Measurements from ENCODE around the gene GSTP1. TPM values are rescaled to one million over a fixed set of nuclear protein-coding genes. Genes with fewer than 3 reads are reported as not detected.
A peak's percentile ranks its signal among the peaks of the same experiment; 100 is the strongest.
"Not testable (repeated sequence)": the region's sequence is repeated elsewhere in the genome, so short reads cannot be mapped to it uniquely, and the experiment has no call there.

The GSTP1 gene
- 100 to 1,000 TPM; 195 to 198 TPM for total RNA-seq

DNA sequence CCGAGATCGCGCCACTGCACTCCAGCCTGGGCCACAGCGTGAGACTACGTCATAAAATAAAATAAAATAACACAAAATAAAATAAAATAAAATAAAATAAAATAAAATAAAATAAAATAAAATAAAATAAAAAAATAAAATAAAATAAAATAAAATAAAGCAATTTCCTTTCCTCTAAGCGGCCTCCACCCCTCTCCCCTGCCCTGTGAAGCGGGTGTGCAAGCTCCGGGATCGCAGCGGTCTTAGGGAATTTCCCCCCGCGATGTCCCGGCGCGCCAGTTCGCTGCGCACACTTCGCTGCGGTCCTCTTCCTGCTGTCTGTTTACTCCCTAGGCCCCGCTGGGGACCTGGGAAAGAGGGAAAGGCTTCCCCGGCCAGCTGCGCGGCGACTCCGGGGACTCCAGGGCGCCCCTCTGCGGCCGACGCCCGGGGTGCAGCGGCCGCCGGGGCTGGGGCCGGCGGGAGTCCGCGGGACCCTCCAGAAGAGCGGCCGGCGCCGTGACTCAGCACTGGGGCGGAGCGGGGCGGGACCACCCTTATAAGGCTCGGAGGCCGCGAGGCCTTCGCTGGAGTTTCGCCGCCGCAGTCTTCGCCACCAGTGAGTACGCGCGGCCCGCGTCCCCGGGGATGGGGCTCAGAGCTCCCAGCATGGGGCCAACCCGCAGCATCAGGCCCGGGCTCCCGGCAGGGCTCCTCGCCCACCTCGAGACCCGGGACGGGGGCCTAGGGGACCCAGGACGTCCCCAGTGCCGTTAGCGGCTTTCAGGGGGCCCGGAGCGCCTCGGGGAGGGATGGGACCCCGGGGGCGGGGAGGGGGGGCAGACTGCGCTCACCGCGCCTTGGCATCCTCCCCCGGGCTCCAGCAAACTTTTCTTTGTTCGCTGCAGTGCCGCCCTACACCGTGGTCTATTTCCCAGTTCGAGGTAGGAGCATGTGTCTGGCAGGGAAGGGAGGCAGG, at the start of gene GSTP1:
Gene GSTP1, plus strand, starts transcription at position 566 of the 958 bp plus-strand sequence. Its CDS starts 32 bp downstream, at position 598.
- ChIA-PET CTCF (interaction anchor here (0.7 to 1.4 kb wide), 6 partner anchors 9 to 232 kb away, joined by 3 to 5 read pairs (median 4); no protein-coding TSS in a partner anchor), POLR2A (interaction anchor here (0.8 to 1.7 kb wide), 6 partner anchors 24 to 231 kb away, joined by 3 to 7 read pairs (median 3); partner anchors contain the start of gene ACY3)
- Mint-ChIP-seq H3K4me3 (peak within 1 kb of the TSS; percentile 91), H3K36me3 (ENCODE audit: low read depth) (peaks cover 29% of the 10 kb centered on the region), H3K27ac (peak within 1 kb of the TSS; percentile 65), H3K27me3 (peaks cover 24% of the 10 kb centered on the region), H3K4me1 (peaks cover 50% of the 10 kb centered on the region), H3K9me3 (no peaks in the 10 kb centered on the region)
- peak; percentile 77 for DNase-seq

DNA sequence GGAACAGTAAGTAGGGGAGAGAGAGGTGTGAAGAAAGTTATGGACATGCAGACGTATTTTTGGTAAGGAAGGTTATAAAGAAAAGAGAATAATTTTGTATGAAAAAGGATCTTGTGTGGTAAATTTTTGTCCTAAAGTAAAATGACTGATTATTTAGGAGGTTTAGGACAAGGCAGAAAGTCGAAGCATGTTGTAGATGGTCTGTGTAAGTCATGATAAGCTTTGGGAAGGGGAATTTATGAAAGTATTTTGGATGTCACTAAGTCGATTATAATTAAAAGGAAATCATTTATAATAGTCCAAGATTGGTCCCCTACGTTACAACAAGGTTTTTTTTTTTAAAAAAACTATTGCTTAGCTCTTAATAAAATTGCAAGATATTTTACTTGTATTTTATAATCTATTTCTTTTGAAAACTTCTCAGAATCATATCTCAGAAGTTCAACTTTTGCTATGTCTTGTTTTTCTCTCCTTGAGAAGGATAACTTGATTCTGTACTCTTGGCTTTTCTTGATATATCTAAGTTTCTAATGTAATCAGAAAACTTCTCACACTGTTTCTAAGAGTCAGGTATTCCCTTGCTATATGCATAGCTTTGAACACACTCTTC, 49.4 kb upstream of the GSTP1 start:
- Mint-ChIP-seq H3K27me3 (peaks cover 6% of the 10 kb centered on the region), H3K36me3 (ENCODE audit: low read depth) (peaks cover 5% of the 10 kb centered on the region), H3K4me1 (no peaks in the 10 kb centered on the region), H3K4me3 (no peak overlapping the region), H3K27ac (no peak overlapping the region), H3K9me3 (peaks cover 20% of the 10 kb centered on the region)
- CTCF ChIA-PET: no interaction called here
- POLR2A ChIA-PET: no interaction called here
- DNase-seq: no peak

DNA sequence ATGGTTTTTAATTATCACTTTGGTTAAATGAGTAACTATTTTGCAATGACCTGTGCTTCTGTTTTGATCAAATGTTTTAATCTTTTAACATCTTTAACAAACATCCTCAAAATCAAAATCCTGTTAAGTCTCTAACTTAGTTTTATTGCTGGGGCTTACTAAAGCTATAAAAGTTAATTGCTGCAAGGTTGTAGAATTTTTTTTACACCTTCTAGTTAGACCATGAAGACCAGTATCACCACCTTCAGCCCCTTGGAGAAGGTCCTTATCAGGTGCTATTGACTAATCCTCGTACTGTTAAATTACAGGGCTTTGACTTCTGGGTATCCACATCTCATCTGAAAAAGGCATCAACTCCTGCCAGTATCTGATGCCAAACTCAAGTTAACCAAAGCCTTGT, 48.1 kb upstream of the GSTP1 start:
- CTCF ChIA-PET: no interaction called here

DNA sequence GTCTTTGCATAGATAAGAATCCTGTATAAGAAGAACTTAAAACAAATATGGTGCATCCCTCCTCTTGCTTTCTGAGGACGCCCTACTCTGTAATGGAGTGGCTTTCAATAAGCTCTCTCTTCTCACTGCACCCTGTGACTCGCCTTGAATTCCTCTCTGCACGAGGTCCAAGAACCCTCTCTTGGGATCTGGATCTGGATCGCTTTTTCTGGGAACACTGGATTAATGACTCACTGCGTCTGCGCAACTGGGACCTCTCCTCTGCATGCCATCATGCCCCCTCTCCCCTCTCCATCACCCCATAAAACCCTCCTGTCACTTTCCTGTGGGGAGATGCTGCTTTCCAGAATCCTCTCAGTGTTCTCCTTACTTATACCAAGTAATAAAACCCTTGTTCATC, 45.3 kb upstream of the GSTP1 start:
- Mint-ChIP-seq H3K36me3 (ENCODE audit: low read depth) (peaks cover 5% of the 10 kb centered on the region), H3K4me3 (no peak overlapping the region), H3K4me1 (no peaks in the 10 kb centered on the region), H3K27me3 (peaks cover 4% of the 10 kb centered on the region), H3K27ac (no peak overlapping the region), H3K9me3 (peaks cover 15% of the 10 kb centered on the region)
- CTCF ChIA-PET: interaction anchor here (0.7 kb wide), 1 partner anchor 134 kb away, joined by 3 read pairs; no protein-coding TSS in a partner anchor
- DNase-seq: no peak
- POLR2A ChIA-PET: no interaction called here

More for the DNA sequence above, 48.1 kb upstream of the GSTP1 start:
- H3K27ac Mint-ChIP-seq: no peak overlapping the region
- H3K4me3 Mint-ChIP-seq: no peak overlapping the region
- DNase-seq: no peak
- H3K27me3 Mint-ChIP-seq: peaks cover 4% of the 10 kb centered on the region
- POLR2A ChIA-PET: no interaction called here
- peaks cover 20% of the 10 kb centered on the region for H3K9me3 Mint-ChIP-seq
- H3K4me1 Mint-ChIP-seq: no peaks in the 10 kb centered on the region
- peaks cover 5% of the 10 kb centered on the region for H3K36me3 Mint-ChIP-seq (ENCODE audit: low read depth)

DNA sequence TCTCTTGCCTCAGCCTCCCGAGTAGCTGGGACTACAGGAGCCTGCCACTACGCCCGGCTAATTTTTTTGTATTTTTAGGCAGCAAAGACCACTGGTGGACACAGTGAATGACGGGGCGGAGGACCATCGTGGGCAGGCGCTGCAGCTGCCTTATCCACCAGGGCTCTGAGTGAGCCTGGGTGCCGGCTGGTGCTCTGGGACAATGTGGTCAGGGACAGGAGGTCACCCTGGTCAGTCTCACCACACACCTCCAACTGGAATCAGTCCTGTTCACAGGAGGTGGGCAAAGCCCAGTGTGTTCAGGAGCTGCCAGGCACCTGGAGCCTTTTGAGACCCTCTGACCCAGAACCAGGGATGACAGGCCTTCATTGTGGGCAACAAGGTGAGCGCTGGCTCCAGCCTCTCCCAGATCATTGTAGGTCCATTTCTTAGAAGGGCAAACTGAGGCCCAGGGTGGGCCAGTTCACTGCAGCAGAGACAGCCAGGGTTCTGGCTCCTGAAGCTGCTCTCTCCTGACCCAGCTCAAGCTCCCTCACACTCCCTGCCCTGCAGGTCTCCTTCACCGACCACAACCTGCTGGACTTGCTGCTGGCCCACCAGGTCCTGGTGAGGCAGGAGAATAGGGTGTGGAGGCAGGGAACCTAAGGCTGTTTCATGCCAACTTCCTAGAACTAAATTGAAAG, 44.6 kb upstream of the GSTP1 start:
- H3K4me3 Mint-ChIP-seq: no peak overlapping the region
- H3K4me1 Mint-ChIP-seq: no peaks in the 10 kb centered on the region
- H3K27me3 Mint-ChIP-seq: peaks cover 1% of the 10 kb centered on the region
- H3K9me3 Mint-ChIP-seq: peaks cover 10% of the 10 kb centered on the region
- POLR2A ChIA-PET: no interaction called here
- CTCF ChIA-PET: interaction anchor here (0.7 kb wide), 1 partner anchor 134 kb away, joined by 3 read pairs; no protein-coding TSS in a partner anchor
- peaks cover 3% of the 10 kb centered on the region for H3K36me3 Mint-ChIP-seq (ENCODE audit: low read depth)
- DNase-seq: no peak
- no peak overlapping the region for H3K27ac Mint-ChIP-seq

DNA sequence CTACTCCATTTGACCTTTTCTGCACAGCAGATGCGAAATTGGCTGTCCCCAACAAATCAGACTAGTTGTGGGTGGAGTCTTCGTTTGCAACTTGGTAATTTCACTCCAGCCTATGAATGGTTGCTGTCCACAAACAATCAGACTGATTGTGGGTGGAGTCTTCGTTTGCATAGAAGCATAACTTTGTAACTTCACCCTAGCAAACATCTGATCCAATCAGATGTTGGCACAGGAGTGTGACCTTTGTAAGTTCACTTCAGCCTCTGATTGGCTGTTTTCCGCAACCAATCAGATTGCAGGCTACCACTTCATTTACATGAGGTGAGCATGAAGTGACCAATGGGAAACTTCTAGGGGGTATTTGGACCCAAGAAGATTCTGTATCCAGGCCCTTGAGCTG, 44.1 kb upstream of the GSTP1 start:
- POLR2A ChIA-PET: no interaction called here
- no peak overlapping the region for H3K4me3 Mint-ChIP-seq
- CTCF ChIA-PET: no interaction called here
- H3K36me3 Mint-ChIP-seq (ENCODE audit: low read depth): peaks cover 1% of the 10 kb centered on the region
- DNase-seq: no peak
- H3K27ac Mint-ChIP-seq: no peak overlapping the region
- H3K9me3 Mint-ChIP-seq: peaks cover 6% of the 10 kb centered on the region
- peaks cover 1% of the 10 kb centered on the region for H3K27me3 Mint-ChIP-seq
- no peaks in the 10 kb centered on the region for H3K4me1 Mint-ChIP-seq

DNA sequence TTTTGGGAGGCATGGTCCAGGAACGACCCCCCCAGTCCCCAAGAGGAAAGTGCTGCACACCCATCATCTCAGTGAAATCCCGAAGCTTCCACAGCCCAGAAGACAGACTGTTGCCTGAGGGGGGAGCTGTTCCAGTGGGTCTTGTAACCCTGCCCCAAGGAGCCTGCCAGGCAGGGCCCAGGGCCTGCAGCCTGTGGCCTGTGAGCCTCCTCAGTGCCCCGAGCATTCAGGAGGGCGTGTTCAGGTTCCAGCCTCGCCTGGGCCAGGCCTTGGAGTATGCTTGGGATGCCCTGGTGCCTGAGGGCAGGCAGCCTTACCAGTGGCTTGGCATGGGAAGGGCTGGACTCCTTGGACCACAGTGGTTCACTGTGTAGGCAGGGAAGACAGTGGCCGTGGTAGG, 42.4 kb upstream of the GSTP1 start:
- H3K36me3 Mint-ChIP-seq (ENCODE audit: low read depth): no peaks in the 10 kb centered on the region
- no peak overlapping the region for H3K4me3 Mint-ChIP-seq
- H3K27me3 Mint-ChIP-seq: no peaks in the 10 kb centered on the region
- ChIA-PET CTCF (interaction anchor here (0.5 kb wide), 1 partner anchor 184 kb away, joined by 3 read pairs; no protein-coding TSS in a partner anchor), POLR2A (no interaction called here)
- DNase-seq: no peak
- H3K9me3 Mint-ChIP-seq: no peaks in the 10 kb centered on the region
- H3K27ac Mint-ChIP-seq: no peak overlapping the region
- no peaks in the 10 kb centered on the region for H3K4me1 Mint-ChIP-seq

DNA sequence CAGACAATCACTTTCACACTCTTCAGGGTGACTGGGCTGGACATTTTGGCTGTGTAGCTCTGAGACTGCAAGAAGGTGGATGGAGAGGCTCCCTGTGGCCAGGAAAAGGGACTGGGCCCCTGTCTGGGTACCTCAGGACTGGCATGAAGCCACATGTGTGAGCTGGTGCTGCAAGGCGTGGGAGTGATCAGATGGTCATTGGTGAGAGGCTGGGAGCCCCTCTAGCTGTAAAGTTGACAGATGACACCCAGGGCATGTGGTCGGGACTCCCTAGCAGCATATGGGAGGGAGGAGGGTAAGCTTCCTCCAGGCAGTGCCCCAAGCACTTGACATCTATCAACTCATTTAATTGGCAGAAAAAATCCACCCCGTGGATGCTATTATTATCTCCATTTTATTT, 41.4 kb upstream of the GSTP1 start:
- ChIA-PET POLR2A (no interaction called here), CTCF (no interaction called here)
- Mint-ChIP-seq H3K4me1 (no peaks in the 10 kb centered on the region), H3K9me3 (no peaks in the 10 kb centered on the region), H3K27ac (no peak overlapping the region), H3K4me3 (no peak overlapping the region), H3K27me3 (peaks cover 2% of the 10 kb centered on the region), H3K36me3 (ENCODE audit: low read depth) (no peaks in the 10 kb centered on the region)
- DNase-seq: no peak

DNA sequence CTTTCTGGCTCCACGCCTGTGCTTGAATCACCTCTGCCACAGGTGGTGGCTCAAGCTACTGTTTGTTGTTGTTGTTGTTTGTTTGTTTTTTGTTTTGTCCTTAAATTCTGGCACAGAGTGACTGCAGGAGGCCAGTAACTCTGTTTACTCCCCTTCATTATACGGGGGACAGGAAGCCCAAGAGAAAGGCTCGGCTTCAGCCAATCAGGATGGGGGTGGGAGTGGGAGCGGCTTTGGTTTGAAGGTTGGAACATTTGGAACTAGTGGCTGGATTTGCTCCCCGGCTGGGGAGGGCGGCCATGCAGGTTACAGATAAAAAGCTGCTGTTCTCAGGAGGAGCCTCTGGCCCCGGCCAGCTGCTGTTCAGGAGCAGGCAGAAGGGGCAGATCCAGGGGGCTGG, 40.6 kb upstream of the GSTP1 start:
- POLR2A ChIA-PET: no interaction called here
- Mint-ChIP-seq H3K36me3 (ENCODE audit: low read depth) (no peaks in the 10 kb centered on the region), H3K4me3 (no peak overlapping the region), H3K9me3 (no peaks in the 10 kb centered on the region), H3K4me1 (no peaks in the 10 kb centered on the region), H3K27ac (no peak overlapping the region), H3K27me3 (peaks cover 2% of the 10 kb centered on the region)
- no peak for DNase-seq
- CTCF ChIA-PET: no interaction called here

DNA sequence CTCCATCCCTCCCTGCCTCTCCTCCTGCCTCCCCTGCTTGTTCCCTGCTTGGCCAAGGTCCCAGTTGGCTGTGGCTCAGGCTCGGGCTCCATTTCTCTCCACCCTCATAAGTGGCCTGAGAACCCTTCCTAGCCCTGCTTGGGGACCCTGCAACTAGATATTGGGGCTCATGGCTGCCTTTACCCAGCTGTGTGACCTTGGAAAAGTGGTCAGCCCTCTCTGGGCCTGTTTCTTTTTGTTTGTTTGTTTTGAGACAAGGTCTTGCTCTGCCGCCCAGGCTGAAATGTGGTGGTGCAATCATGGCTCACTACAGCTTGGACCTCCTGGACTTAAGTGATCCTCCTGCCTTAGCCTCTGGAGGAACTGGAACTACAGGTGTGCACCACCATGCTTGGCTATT, 40.0 kb upstream of the GSTP1 start:
- Mint-ChIP-seq H3K36me3 (ENCODE audit: low read depth) (no peaks in the 10 kb centered on the region), H3K27me3 (peaks cover 2% of the 10 kb centered on the region), H3K27ac (no peak overlapping the region), H3K4me3 (no peak overlapping the region), H3K4me1 (no peaks in the 10 kb centered on the region), H3K9me3 (no peaks in the 10 kb centered on the region)
- ChIA-PET CTCF (interaction anchor here (1.0 kb wide), 1 partner anchor 412 kb away, joined by 3 read pairs; no protein-coding TSS in a partner anchor), POLR2A (no interaction called here)
- no peak for DNase-seq

DNA sequence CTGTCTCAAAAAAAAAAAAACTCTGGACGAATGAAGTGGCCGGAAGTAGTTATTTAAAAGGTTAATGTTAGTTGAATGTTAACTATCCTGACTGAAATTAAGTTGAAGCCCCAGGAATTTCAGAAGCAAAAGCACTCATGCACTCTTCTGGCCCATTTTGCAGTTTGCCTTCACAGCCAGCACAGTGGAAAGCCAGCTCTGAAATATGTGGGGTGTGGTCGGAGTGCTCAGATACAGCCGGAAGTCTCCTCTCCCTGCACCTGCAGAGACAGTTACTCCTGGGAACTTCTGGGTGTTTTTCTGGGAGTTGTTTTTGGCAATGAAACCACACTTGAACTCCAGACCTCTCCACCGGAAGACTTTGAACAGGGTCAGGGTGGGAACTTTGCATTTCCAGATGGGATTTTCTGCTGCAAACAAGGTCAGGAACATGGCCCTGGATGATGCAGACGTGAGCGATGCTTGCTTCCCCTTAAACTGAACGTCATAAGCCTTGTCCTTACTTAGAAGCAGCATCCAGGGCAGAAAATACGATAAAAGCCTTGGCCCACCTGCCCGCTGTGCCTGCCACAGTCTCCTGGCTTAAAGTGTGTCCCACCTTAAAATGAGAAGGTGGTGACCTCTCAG, 38.9 kb upstream of the GSTP1 start:
- no peaks in the 10 kb centered on the region for H3K36me3 Mint-ChIP-seq (ENCODE audit: low read depth)
- H3K27me3 Mint-ChIP-seq: peaks cover 2% of the 10 kb centered on the region
- H3K4me1 Mint-ChIP-seq: no peaks in the 10 kb centered on the region
- no peak overlapping the region for H3K4me3 Mint-ChIP-seq
- H3K27ac Mint-ChIP-seq: no peak overlapping the region
- ChIA-PET POLR2A (no interaction called here), CTCF (no interaction called here)
- no peak for DNase-seq
- no peaks in the 10 kb centered on the region for H3K9me3 Mint-ChIP-seq

DNA sequence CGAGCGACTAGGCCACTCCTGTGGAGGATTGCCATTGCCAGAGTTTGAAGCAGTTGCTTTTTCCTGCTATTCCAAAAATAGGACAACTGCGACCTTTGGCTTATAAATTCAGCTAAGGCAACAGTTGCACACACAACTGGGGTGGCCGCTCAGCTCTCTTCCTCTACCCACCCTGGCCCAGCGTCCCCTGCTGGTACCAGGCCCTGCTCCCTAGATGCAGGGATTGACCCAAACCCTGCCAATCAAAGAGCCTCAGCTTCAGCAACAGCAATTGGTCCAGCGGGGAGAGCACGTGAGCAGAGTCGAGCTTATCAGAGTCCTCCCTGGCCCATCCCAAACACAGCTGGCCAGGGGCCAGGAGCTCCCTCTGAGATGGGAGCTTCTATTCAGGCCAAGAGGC, 38.3 kb upstream of the GSTP1 start:
- no peaks in the 10 kb centered on the region for H3K36me3 Mint-ChIP-seq (ENCODE audit: low read depth)
- H3K4me3 Mint-ChIP-seq: no peak overlapping the region
- POLR2A ChIA-PET: no interaction called here
- no peaks in the 10 kb centered on the region for H3K9me3 Mint-ChIP-seq
- H3K27ac Mint-ChIP-seq: no peak overlapping the region
- H3K27me3 Mint-ChIP-seq: peaks cover 6% of the 10 kb centered on the region
- CTCF ChIA-PET: no interaction called here
- H3K4me1 Mint-ChIP-seq: no peaks in the 10 kb centered on the region
- no peak for DNase-seq

DNA sequence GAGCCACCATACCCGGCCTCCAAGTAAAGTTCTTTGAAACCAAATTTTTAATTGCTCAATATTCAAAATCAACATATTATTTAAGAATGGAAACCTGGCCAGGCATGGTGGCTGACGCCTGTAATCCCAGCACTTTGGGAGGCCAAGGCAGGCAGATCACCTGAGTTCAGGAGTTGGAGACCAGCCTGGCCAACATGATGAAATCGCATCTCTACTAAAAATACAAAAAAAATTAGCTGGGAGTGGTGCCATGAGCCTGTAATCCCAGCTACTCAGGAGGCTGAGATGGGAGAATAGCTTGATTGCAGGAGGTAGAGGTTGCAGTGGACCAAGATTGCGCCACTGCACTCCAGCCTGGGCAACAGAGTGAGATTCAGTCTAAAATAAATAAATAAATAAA, 35.5 kb upstream of the GSTP1 start:
- H3K27ac Mint-ChIP-seq; POLR2A ChIA-PET; DNase-seq; H3K4me1 Mint-ChIP-seq; H3K9me3 Mint-ChIP-seq; H3K36me3 Mint-ChIP-seq (ENCODE audit: low read depth); H3K4me3 Mint-ChIP-seq: not testable (repeated sequence)
- CTCF ChIA-PET: interaction anchor here (1.0 to 1.2 kb wide), 2 partner anchors 82 to 202 kb away, joined by 3 read pairs; partner anchors contain the start of gene NUDT8
- peaks cover 13% of the 10 kb centered on the region for H3K27me3 Mint-ChIP-seq
